Activated T-cell treated with anti-CD3 and anti-CD28 coated beads, Interleukin-2, amount 50 U/mL, for 1 hour (primary cell): ENCODE results near the gene POLD4.

Experiments
- DNase-seq: peaks from one replicate; pipeline ENCODE4 v3.0.0-alpha.2; 2020

The POLD4 gene

GRCh38 chr11:67387518-67387917 is 34.2 kb upstream of the POLD4 start:
- DNase-seq, result no peak

- DNase-seq, result no peak
These were observed 33.7 kb upstream of the POLD4 start for GRCh38 chr11:67387069-67387468.

GRCh38 chr11:67384851-67385366 is 31.6 kb upstream of the POLD4 start:
- no peak for DNase-seq

- DNase-seq, result peak; percentile 87
These were observed 29.2 kb upstream of the POLD4 start for GRCh38 chr11:67382276-67383136.

- DNase-seq, result no peak
These were observed 28.1 kb upstream of the POLD4 start for GRCh38 chr11:67381244-67381972.

- DNase-seq, result no peak
These were observed 26.0 kb upstream of the POLD4 start for GRCh38 chr11:67379061-67380058.

- DNase-seq, result no peak
These were observed 25.2 kb upstream of the POLD4 start for GRCh38 chr11:67378544-67378943.

- no peak for DNase-seq
These were observed 23.8 kb upstream of the POLD4 start for GRCh38 chr11:67376873-67377808.

- DNase-seq, result no peak
These were observed 22.9 kb upstream of the POLD4 start for GRCh38 chr11:67376063-67376820.

- DNase-seq, result no peak
These were observed 22.1 kb upstream of the POLD4 start for GRCh38 chr11:67375320-67376055.

GRCh38 chr11:67374571-67375281 is 21.4 kb upstream of the POLD4 start:
- no peak for DNase-seq

GRCh38 chr11:67373648-67374570 is 20.6 kb upstream of the POLD4 start:
- DNase-seq, result peak; percentile 81

GRCh38 chr11:67372993-67373647 is 19.8 kb upstream of the POLD4 start, which contains the start of gene CLCF1:
CLCF1 (minus strand) TSS chr11:67373598; CDS start chr11:67373539, 59 bp downstream.
- DNase-seq, result peak; percentile 64

- no peak for DNase-seq
These were observed 19.1 kb upstream of the POLD4 start for GRCh38 chr11:67372321-67372992.

- DNase-seq, result no peak
These were observed 18.6 kb upstream of the POLD4 start for GRCh38 chr11:67371911-67372320.

GRCh38 chr11:67371189-67371910 is 18.0 kb upstream of the POLD4 start:
- peak; percentile 49 for DNase-seq
